ENCODE measurements around the gene IGFBP5.

DNA sequence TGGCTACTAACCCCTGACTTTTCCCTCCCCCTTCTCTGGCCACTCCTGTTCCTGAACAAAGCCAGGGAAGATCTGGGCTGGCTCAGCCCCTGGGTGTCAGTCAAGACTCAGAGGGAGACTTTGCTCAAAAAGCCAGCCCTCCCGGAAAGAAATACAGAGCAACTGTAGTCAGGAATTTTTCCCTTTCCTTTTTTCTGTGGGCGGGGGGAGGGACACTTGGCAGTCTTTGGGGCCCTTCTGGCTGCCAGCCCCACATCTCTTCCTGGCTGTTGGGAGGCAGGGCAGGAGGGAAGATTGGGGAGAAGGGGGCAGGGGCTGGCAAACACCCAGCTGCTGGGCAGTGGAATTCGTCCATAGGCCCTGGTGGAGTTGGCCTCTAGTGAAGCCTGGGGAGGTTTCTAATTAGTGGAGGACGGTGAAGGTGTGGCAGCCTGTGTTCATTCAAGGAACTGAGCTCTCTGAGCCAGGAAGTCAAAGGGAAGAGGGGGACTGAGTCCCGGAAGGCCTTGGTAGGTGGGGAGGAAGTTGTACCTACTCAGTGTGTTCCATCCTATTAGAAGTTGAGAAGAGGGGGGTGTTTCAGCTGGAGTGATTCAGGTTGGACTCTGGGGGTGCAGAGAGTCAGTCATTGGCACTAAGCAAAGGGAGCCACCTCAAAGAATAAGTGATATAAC lies 51.2 kb downstream of the IGFBP5 start:
- TF ChIP-seq, protein P1, sequence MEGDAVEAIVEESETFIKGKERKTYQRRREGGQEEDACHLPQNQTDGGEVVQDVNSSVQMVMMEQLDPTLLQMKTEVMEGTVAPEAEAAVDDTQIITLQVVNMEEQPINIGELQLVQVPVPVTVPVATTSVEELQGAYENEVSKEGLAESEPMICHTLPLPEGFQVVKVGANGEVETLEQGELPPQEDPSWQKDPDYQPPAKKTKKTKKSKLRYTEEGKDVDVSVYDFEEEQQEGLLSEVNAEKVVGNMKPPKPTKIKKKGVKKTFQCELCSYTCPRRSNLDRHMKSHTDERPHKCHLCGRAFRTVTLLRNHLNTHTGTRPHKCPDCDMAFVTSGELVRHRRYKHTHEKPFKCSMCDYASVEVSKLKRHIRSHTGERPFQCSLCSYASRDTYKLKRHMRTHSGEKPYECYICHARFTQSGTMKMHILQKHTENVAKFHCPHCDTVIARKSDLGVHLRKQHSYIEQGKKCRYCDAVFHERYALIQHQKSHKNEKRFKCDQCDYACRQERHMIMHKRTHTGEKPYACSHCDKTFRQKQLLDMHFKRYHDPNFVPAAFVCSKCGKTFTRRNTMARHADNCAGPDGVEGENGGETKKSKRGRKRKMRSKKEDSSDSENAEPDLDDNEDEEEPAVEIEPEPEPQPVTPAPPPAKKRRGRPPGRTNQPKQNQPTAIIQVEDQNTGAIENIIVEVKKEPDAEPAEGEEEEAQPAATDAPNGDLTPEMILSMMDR (conservative IDR thresholded peaks at IDR 0.05) = no peak
- TF ChIP-seq ZFX (IDR thresholded peaks at IDR 0.05) = no peak

All from C4-2B (cell line).